ENCODE measurements around the gene FADS3.

The FADS3 gene

DNA sequence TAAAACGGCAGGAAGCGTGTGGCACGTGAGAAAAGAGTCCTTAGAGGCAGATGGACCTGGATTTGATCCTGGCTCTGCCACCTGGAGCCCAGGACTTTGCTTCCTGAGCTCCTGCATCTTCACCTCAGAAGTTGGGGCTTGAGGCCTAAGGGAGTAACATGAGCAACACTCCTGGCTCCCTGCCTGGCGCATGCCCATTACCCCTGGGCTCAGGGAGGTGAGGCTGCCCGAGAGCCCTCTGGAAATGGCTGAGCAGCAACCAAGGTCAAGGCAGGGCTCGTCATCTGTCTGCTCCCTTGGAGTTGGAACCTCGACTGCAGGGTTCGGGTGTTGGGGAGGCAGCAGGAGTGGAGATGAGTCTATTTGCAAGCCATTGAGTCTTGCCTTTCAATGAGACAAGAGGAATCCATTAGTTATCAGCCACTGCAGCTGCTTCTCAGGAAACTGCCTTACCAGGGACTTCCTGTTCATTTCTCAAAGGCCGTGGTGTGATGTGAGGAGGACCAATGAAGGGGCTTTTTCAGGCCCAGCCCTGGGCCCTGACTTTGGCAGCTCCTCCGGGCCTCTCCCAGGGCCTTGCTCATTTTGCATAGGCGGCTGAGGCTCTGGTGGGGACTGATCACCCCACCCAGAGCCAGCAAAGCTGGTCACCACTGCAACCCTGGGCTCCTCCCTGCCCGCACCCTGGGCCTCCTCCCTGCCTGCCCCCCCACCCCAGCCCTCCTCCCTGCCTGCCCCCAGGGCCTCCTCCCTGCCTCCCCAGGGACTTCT, 56.9 kb downstream of the FADS3 start:
- no peak for DNase-seq (ENCODE audit: low read depth)

GRCh38 chr11:61833926-61834277, 57.4 kb downstream of the FADS3 start:
- DNase-seq (ENCODE audit: low read depth), result no peak

- DNase-seq (ENCODE audit: low read depth), result no peak
Observed at GRCh38 chr11:61833471-61833870, 57.9 kb downstream of the FADS3 start.

GRCh38 chr11:61832754-61833153, 58.6 kb downstream of the FADS3 start:
- DNase-seq (ENCODE audit: low read depth), result no peak

DNA sequence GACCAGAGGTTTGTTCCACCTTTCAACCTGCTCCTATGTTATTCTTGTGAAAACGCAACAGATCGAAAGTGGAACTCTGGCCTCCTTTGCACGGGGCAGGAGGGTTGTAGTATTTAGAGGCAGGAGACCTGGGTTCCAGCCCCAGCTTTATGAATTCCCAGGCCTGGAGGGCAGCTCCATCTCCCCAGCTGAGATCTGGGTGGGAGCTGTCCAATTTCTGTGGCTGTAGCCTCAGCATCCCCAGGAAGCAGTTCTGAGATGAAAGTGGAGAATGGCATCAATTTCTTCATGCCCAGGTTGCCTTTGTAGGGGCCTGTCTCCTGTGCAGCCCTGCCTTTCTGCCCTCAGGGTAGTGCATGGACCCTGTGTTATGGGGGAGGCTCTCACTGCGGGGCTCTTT, 59.1 kb downstream of the FADS3 start:
- no peak for DNase-seq (ENCODE audit: low read depth)

GRCh38 chr11:61830237-61831105, 60.9 kb downstream of the FADS3 start:
- no peak for DNase-seq (ENCODE audit: low read depth)

- DNase-seq (ENCODE audit: low read depth), result no peak
Observed at GRCh38 chr11:61829806-61830205, 61.5 kb downstream of the FADS3 start.

DNA sequence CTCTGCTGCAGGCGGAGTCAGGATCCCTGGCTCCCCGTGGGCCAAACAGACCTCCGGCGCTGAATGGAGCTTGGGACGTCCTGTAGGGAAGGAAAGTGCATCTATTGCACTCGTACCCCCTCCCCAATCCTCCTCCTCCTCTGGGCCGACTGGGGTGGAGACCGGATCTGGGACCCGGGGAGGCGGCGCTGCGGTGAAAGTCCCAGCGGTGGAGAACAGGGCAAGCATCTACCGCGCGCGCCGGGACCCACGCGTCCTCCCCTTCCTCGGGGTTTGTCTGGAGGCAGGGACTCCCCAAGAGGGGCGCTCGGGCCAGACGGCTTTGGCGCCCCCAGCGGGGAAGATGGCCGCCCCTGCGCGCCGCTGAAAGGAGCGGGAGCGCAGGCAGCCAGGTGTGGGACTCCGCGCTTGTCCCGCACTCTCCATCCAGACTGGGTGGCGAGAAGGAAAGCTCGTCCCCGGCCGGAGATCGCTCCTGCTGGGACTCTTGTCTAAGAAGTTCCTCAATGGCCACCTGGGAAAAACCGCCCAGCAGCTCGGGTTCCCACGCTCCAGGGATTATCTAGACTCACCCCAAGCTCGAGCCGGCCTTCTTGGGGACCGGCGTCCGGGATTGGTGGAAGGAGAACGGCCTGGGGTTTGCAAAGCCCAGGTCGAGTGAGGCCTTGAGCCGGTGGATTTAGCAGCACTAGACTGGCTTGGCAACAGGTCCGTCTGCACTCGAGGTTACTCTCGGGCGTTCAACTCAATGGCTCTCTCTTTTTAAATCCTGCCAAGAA, 62.5 kb downstream of the FADS3 start:
- no peak for DNase-seq (ENCODE audit: low read depth)

DNA sequence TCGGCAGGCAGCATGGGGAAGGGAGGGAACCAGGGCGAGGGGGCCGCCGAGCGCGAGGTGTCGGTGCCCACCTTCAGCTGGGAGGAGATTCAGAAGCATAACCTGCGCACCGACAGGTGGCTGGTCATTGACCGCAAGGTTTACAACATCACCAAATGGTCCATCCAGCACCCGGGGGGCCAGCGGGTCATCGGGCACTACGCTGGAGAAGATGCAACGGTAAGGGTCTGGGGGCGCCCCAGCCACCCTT, 63.0 kb downstream of the FADS3 start:
- no peak for DNase-seq (ENCODE audit: low read depth)

DNA sequence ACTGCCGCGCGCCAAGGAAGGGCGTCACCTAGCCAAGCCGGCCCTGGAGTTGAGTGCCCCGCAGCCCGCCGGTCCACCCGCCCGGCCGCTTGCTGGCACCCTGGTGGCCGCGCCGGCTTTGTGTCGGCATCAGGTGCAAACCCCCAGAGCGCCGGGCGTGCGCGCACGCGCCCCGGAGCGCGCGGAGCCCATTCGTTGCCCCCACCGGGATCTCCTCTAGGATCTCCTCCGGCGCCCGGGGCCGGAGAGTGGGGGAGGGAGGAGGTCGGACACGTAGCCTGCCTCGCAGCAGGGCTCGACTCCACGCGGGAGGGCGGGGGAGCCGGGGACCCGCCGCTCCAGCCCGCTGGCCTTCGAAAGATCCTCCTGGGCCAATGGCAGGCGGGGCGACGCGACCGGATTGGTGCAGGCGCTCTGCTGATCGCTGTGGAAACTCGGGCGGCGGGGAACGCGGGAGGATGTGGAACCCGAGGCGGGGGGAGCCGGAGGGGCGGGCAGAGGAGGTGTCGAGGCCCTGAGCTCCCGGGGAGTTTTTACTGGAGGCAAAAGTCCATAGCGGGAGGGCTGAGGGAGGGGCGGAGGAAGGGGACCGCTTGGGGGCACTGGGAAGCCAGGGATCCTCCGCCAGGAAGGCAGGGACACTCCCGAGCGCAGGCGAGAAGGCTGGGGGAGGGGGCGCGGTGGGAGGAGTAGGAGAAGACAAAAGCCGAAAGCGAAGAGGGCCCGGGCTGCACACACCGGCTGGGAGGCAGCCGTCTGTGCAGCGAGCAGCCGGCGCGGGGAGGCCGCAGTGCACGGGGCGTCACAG, 63.6 kb downstream of the FADS3 start, which contains the start of gene FADS2:
Gene FADS2, plus strand, starts transcription at position 730 of the 808 bp plus-strand sequence. CDS start 91 bp downstream, outside the sequence.
- DNase-seq (ENCODE audit: low read depth), result no peak

DNA sequence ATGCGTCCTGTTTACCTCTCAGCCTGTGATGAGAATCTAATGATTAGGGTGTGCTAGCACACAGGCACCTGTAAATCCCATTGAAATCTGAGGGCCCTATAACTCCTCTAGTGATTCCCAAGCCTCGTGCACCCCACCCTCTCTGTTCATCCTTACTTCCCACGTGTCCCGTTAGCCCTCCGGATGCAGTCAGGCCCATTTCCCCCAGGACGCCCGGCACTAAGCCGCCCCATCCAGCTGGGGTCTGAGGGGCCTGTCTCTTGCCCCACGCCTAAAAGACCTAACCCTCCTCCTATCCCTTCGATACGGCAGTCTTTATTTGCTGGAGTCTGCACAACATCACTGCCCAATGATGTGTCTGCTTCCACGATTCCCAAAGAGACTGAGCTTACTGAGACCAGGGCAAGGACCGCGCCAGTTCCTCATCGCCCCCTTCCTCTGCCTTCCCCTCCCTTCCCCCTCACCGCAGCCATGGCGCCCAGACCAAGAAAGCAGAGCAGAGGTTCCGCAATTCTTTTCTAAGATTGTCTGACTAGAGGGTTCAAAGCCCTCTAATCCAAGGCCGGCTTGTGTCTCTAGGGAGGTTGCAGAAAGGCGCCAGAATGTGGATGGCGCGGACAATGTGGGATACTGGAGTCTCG, 64.3 kb downstream of the FADS3 start:
- DNase-seq (ENCODE audit: low read depth), result no peak

Data from stimulated activated CD8-positive, alpha-beta memory T cell treated with anti-CD3 and anti-CD28 coated beads, Interleukin-15, amount 100 ng/mL, for 1 hour (primary cell).